NCI-H82 (cell line): Measurements from ENCODE around the gene DAG1.

Experiments used
- DNase-seq: peaks from one replicate; lab custom pipeline; 2025; lab: John Stamatoyannopoulos, UW

The DAG1 gene

DNA sequence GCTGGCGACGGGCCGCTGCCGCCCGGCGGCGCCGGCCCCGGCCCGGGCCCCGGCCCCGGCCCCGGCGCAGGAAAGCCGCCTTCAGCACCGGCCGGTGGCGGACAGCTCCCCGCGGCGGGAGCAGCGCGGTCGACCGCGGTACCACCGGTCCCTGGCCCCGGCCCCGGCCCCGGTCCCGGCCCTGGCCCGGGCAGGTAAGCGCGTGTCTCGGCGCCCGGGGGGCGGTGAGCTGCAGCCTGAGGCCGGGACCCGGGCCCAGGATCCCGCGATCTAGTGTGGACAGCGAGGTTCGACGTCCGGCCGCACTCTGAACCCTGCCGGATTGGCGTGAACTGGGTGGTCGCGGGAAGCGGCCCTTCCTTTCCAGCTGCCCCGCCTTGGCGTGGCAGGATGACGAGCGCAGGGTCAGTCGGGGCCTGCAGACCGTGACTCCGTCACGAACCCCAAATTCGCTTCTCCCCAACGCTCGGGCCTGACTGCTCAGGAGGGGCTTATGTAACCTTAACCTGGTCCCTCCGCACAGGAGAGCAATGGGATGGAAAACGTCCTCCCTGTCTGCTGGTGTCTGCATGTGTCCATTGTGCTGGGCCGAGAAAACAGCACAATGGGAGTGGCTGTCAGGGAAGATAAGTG, 84.7 kb downstream of the DAG1 start:
- peak; percentile 36 for DNase-seq

DNA sequence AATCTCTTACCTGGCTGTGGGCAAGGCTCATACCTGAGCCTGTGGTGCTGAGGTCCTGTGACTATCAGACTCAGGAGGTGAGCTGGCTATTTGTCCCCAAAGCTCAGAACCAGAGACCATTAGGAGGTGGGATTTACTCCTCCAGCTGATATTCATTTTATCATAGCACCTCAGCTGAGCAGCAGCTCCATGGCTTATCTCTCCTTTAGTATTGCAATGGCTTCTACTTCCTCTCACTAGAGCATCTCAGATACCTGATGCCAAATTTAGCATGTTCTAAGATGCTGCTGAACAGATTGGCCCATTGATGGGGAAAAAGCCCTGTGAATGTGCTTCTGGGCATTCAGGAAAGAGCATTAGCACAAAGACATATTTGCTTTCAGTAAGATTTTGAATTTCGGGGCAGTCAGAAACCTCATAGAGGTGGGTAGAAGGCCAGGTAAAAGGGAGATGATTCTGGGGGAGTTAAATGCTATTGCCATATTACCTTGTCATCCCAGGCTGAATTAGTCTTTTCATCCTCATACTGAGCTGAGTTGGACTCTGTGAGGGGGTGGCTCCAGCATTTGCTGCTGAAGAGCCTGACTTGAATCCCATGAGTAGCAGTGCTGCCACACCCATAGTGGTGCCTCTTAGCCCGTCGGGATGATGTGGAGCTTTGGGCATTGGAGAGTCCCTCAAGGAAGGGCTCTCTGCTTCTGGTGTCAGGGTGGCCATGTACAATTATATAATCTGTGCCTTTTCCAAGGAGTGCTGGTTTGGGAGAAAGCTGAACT, 86.6 kb downstream of the DAG1 start:
- DNase-seq, result no peak

DNA sequence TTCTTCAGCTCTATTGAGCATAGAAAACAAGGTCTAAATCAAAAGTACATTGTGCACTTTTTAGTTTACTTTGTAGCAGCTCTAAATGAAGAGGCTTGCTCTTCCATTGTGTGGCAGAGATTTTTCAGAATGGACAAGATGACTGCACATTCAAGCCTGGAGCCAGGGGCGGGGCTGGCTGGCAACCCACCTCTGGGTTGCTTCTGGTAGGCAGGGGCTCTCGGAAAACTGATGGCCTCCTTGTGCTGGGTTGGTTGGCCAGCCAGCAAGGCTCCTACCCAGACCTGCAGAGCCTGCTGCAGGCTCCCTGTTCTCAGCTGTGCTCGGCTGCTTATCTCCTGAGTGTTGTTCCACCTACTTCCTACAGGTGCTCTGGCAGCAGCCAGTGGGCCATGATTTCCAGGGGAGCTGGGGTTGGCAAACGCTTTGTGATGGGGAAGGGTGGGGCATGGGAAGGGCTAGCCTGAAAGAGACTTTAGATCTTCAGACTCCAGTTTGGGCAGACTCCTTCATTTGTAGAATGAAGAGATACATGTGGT, 93.0 kb downstream of the DAG1 start:
- no peak for DNase-seq

DNA sequence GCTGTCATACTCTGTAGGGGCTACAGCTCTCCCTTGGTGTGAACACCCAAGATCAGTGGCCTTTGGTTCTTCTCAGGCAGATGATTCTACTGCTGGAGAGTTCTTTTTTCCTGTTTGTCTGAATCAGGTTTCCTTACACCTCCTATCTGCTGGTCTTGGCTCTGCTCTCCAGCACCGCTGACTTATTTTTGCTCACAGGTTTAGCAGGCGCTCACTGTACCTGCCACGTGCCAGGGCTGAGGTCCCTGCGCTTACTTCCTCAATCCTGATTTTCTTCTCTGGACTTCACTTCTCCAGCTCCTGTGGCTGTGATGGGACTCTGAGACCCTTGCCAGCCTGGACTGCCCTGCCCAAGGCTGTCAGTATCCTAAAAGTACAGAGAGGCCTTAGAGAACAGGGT, 93.7 kb downstream of the DAG1 start:
- DNase-seq, result no peak

DNA sequence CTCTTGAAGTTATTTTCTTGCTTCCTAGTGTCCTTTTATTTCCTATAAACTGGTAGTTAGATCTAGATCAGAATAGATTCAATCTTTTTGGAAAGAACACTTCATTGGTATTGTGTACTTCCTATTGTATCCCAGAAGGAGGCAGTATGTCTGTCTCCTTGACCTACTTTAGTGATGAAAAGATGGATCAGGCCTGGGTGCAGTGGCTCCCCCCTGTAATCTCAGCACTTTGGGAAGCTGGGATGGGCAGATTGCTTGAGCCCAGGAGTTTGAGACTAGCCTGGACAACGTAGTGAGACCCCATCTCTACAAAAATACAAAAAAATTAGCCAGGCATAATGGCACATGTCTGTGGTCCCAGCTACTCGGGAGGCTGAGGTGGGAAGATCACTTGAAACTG, 96.2 kb downstream of the DAG1 start:
- DNase-seq, result peak; percentile 13

DNA sequence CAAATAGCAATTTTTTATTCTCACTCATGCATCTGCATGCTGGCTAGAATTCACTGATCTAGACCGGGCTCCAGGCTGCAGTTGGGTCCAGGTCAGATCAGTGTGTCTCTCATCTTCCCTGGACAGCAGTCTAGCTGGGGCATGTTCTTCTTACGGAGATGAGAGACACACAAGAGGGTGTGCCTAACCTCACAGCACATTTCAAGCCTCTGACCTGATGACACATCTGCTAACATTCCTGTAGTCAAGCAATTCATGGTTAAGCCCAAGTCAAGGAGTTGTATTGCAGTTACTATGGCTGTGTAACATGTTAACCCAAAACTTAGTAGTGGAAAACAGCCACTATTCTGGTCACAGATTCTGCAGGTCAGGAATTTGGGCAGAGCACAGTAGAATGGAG, 97.3 kb downstream of the DAG1 start:
- no peak for DNase-seq

DNA sequence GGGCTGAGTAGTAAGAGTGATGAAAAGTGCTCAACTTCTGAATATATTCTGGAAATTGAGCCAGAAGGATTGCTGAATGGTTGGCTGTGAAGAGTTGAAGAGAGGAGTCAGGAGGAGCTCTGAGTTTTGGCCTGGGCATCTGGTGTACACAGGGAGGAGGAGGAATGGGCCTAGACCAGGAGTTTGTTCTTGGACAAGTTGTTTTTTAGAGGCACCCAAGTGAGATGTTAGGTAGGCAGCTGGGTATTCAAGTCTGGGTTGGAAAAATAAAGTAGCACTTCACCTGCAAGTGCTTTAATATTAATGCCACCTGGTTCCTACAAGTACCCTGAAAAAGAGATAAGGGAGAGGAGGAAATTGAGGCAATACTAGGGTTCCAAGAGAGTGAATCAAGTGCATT, 98.9 kb downstream of the DAG1 start:
- no peak for DNase-seq

DNA sequence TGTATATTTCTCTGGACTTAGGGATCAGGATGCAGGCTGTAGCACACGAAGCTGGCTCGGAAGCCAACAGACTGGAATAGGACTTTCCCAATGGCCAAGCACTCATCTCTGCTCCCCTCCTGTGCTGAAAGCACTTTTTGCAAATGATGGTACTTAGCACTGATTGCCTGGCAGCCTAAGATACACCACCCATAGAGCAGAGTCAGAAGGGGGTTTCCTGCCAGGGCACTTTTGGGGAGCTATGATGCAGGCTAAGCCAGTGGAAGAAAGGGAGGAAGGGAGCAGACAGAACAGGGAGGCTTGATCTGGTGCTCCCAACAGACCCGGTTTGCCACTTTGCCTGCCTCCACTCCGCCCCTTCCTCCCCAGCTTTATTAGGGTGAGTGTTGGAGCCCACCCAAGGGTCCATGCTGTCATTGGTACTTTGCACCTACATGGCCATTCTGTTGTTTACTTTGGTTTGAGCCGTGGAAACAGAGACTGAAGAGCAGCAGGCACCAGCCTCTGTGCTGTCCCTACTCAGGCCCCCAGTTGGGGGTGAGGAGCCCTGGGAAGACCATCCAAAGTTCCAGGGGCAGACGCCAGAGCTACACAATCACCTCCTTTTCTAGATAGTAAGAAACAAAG, 100.1 kb downstream of the DAG1 start:
- no peak for DNase-seq

DNA sequence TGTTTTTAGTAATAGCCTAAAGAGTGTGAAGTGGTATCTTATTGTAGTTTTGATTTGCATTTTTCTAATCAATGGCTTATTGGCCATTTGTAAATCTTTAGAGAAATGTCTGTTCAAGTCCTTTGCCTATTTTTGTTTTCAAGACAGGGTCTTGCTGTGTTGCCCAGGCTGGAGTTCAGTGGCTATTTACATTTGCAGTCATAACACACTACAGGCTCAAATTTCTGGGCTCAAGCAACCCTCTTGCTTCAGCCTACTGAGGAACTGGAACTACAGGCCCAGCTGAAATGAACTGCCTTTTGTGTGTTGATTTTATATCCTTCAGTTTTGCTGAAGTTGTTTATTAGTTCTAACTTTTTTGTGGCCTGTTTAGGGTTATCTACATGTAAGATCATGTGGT, 112.1 kb downstream of the DAG1 start:
- DNase-seq, result no peak
